OCI-LY1 (cell line): ENCODE results near the gene AASS.

ENCODE experiments used
- H2AFZ ChIP-seq: fragments of 200-600 bp; sonication (generic), shearing (Covaris generic); 2 replicates; pipeline ENCODE4 v1.6.0; 2014; ENCODE audit warnings: antibody characterized with exemption, mild to moderate bottlenecking, low read length
- H3F3A ChIP-seq: fragments of 200-600 bp; sonication (generic), shearing (Covaris generic); 2 replicates; pipeline ENCODE4 v1.6.0; 2014; ENCODE audit warnings: mild to moderate bottlenecking, antibody characterized with exemption, low read length, moderate library complexity; ENCODE audit not compliant: insufficient read depth
- H3K27ac ChIP-seq: fragments of 200-600 bp; sonication (generic); 2 replicates; pipeline ENCODE4 v1.5.1; 2014; ENCODE audit warnings: low read length, mixed run types, mild to moderate bottlenecking, low read depth; ENCODE audit not compliant: poor library complexity, severe bottlenecking
- H3K27me3 ChIP-seq: fragments of 200-600 bp; sonication (generic); 2 replicates; pipeline ENCODE4 v1.6.0; 2014; ENCODE audit warnings: antibody characterized with exemption, mild to moderate bottlenecking, low read length, moderate library complexity; ENCODE audit not compliant: insufficient read depth
- H3K36me3 ChIP-seq: fragments of 200-600 bp; sonication (generic); 2 replicates; pipeline ENCODE4 v1.6.1; 2014; ENCODE audit warnings: mild to moderate bottlenecking, antibody characterized with exemption, low read length, moderate library complexity, mixed read lengths; ENCODE audit not compliant: insufficient read depth
- H3K4me1 ChIP-seq: fragments of 200-600 bp; sonication (generic); 2 replicates; pipeline ENCODE4 v1.5.1; 2014; ENCODE audit warnings: mild to moderate bottlenecking, low read length, moderate library complexity; ENCODE audit not compliant: insufficient read depth, severe bottlenecking
- H3K4me2 ChIP-seq: fragments of 200-600 bp; sonication (generic), shearing (Covaris generic); 2 replicates; pipeline ENCODE4 v1.6.1; 2014; ENCODE audit warnings: low read length
- H3K4me3 ChIP-seq: fragments of 200-600 bp; sonication (generic); 2 replicates; pipeline ENCODE4 v1.5.1; 2014; ENCODE audit warnings: low read length, low read depth, mild to moderate bottlenecking, mixed read lengths; ENCODE audit not compliant: poor library complexity, severe bottlenecking
- H3K79me2 ChIP-seq: fragments of 200-600 bp; shearing (Covaris generic); 2 replicates; pipeline ENCODE4 v1.6.1; 2016; ENCODE audit warnings: mixed run types, low read length, mixed read lengths; ENCODE audit not compliant: insufficient read depth
- H3K9ac ChIP-seq: fragments of 200-600 bp; sonication (generic), shearing (Covaris generic); 2 replicates; pipeline ENCODE4 v1.6.1; 2014; ENCODE audit warnings: mild to moderate bottlenecking, low read length, mixed read lengths
- H3K9me2 ChIP-seq: fragments of 200-600 bp; sonication (generic), shearing (Covaris generic); 2 replicates; pipeline ENCODE4 v1.6.1; 2014; ENCODE audit warnings: low read depth, mild to moderate bottlenecking, low read length, mixed read lengths
- H3K9me3 ChIP-seq: fragments of 200-600 bp; shearing (Covaris generic); 2 replicates; pipeline ENCODE4 v1.6.1; 2014; ENCODE audit warnings: low read length, mixed read lengths
- H4K20me1 ChIP-seq: fragments of 200-600 bp; sonication (generic), shearing (Covaris generic); 2 replicates; pipeline ENCODE4 v1.6.0; 2016; ENCODE audit warnings: mild to moderate bottlenecking, low read length; ENCODE audit not compliant: insufficient read depth
- CTCF ChIP-seq: fragments of 200-600 bp; sonication (generic), shearing (Covaris generic); IDR thresholded peaks from 2 replicates; pipeline ENCODE4 v1.5.1; 2017; ENCODE audit warnings: mild to moderate bottlenecking, antibody characterized with exemption, low read length, moderate library complexity, mixed read lengths
- EZH2 ChIP-seq: fragments of 200-600 bp; sonication (generic), shearing (Covaris generic); IDR thresholded peaks from 2 replicates; pipeline ENCODE4 v1.8.0; 2017; ENCODE audit warnings: borderline replicate concordance, mixed run types, mild to moderate bottlenecking, antibody characterized with exemption, low read length, moderate library complexity, mixed read lengths

The AASS gene

GRCh38 chr7:122132341-122132740, 11.7 kb downstream of the AASS start:
- H3K4me3 ChIP-seq = no peak overlapping the region
- no peaks in the 10 kb centered on the region for H3K9me3 ChIP-seq
- no peak overlapping the region for H3K4me2 ChIP-seq
- H3K79me2 ChIP-seq = no peaks in the 10 kb centered on the region
- H2AFZ ChIP-seq = no peak overlapping the region
- H3F3A ChIP-seq = no peaks in the 10 kb centered on the region
- H3K27me3 ChIP-seq = no peaks in the 10 kb centered on the region
- no peaks in the 10 kb centered on the region for H3K36me3 ChIP-seq
- no peaks in the 10 kb centered on the region for H3K4me1 ChIP-seq
- no peaks in the 10 kb centered on the region for H4K20me1 ChIP-seq
- no peaks in the 10 kb centered on the region for H3K9me2 ChIP-seq
- H3K9ac ChIP-seq = no peak overlapping the region
- H3K27ac ChIP-seq = no peak overlapping the region
- TF ChIP-seq CTCF = no peak
- TF ChIP-seq EZH2 = no peak

GRCh38 chr7:122123746-122124145, 20.3 kb downstream of the AASS start:
- H3F3A ChIP-seq = no peaks in the 10 kb centered on the region
- H3K27ac ChIP-seq = no peak overlapping the region
- no peak overlapping the region for H3K9ac ChIP-seq
- no peak overlapping the region for H2AFZ ChIP-seq
- no peak overlapping the region for H3K4me2 ChIP-seq
- no peak overlapping the region for H3K4me3 ChIP-seq
- no peaks in the 10 kb centered on the region for H3K27me3 ChIP-seq
- no peak for TF ChIP-seq CTCF
- TF ChIP-seq EZH2 = no peak
- H3K36me3 ChIP-seq = no peaks in the 10 kb centered on the region
- no peaks in the 10 kb centered on the region for H3K79me2 ChIP-seq
- no peaks in the 10 kb centered on the region for H3K9me3 ChIP-seq
- no peaks in the 10 kb centered on the region for H4K20me1 ChIP-seq
- H3K9me2 ChIP-seq = no peaks in the 10 kb centered on the region
- H3K4me1 ChIP-seq = no peaks in the 10 kb centered on the region

GRCh38 chr7:122118757-122119156, 25.3 kb downstream of the AASS start:
- no peak overlapping the region for H3K4me2 ChIP-seq
- H3K27me3 ChIP-seq = no peaks in the 10 kb centered on the region
- no peaks in the 10 kb centered on the region for H4K20me1 ChIP-seq
- no peaks in the 10 kb centered on the region for H3K36me3 ChIP-seq
- no peak overlapping the region for H3K9ac ChIP-seq
- TF ChIP-seq EZH2 = no peak
- TF ChIP-seq CTCF = no peak
- H3K4me3 ChIP-seq = no peak overlapping the region
- H3K27ac ChIP-seq = no peak overlapping the region
- no peaks in the 10 kb centered on the region for H3K4me1 ChIP-seq
- H3K9me3 ChIP-seq = no peaks in the 10 kb centered on the region
- H2AFZ ChIP-seq = no peak overlapping the region
- no peaks in the 10 kb centered on the region for H3K9me2 ChIP-seq
- H3F3A ChIP-seq = no peaks in the 10 kb centered on the region
- H3K79me2 ChIP-seq = no peaks in the 10 kb centered on the region
